Stimulated activated effector memory CD8-positive, alpha-beta T cell treated with anti-CD3 and anti-CD28 coated beads, Interleukin-12 subunit alpha, Interleukin-12 subunit beta, amount 100 ng/mL, for 72 hours (primary cell): ENCODE measurements around the gene TOR4A.
A peak's percentile ranks its signal among the peaks of the same experiment; 100 is the strongest.

ENCODE experiments used
- ATAC-seq: fragments of 150-1000 bp; cut with Tn5 transposase; 2 replicates; pipeline ENCODE4 v1.10.0; 2021
- DNase-seq, 2 donors: peaks; one replicate each; pipeline ENCODE4 v3.0.0; 2021 to 2022; ENCODE audit warnings: low spot score in 2 of 2
- H3K27ac Mint-ChIP-seq: one replicate; pipeline ENCODE4 v1.8.0; 2022; ENCODE audit warnings: mild to moderate bottlenecking, mixed read lengths
- H3K36me3 Mint-ChIP-seq: one replicate; pipeline ENCODE4 v1.8.0; 2022; ENCODE audit warnings: mild to moderate bottlenecking, mixed read lengths
- H3K4me1 Mint-ChIP-seq: one replicate; pipeline ENCODE4 v1.8.0; 2022; ENCODE audit warnings: mixed read lengths
- H3K4me3 Mint-ChIP-seq: one replicate; pipeline ENCODE4 v1.8.0; 2022; ENCODE audit warnings: mild to moderate bottlenecking, mixed read lengths
- H3K9me3 Mint-ChIP-seq: one replicate; pipeline ENCODE4 v1.8.0; 2022; ENCODE audit warnings: mixed read lengths

The TOR4A gene

GRCh38 chr9:137277329-137278041 lies at the start of gene TOR4A:
Gene TOR4A (plus strand): TSS chr9:137277726. CDS start chr9:137278690, 964 bp downstream.
- ATAC-seq: peak; percentile 74
- peak within 1 kb of the TSS; percentile 88 for H3K27ac Mint-ChIP-seq

GRCh38 chr9:137227853-137228505 lies 49.5 kb upstream of the TOR4A start:
- H3K9me3 Mint-ChIP-seq: no peaks in the 10 kb centered on the region
- DNase-seq: no peak
- H3K36me3 Mint-ChIP-seq: peaks cover 7% of the 10 kb centered on the region
- no peak overlapping the region for H3K4me3 Mint-ChIP-seq
- H3K27ac Mint-ChIP-seq: peak overlapping the region; percentile 27
- H3K4me1 Mint-ChIP-seq: peaks cover 9% of the 10 kb centered on the region
- no peak for ATAC-seq

More at GRCh38 chr9:137277329-137278041, at the start of gene TOR4A:
- Mint-ChIP-seq H3K9me3 (no peaks in the 10 kb centered on the region), H3K36me3 (peaks cover 13% of the 10 kb centered on the region), H3K4me1 (peaks cover 25% of the 10 kb centered on the region), H3K4me3 (peak within 1 kb of the TSS; percentile 83)
- DNase-seq: peak; percentile 36 to 73

- Mint-ChIP-seq H3K4me1 (peaks cover 6% of the 10 kb centered on the region), H3K4me3 (no peak overlapping the region), H3K27ac (no peak overlapping the region), H3K36me3 (peaks cover 2% of the 10 kb centered on the region), H3K9me3 (no peaks in the 10 kb centered on the region)
- DNase-seq (no peak), ATAC-seq (no peak)
Observed at GRCh38 chr9:137228506-137228967, 49.0 kb upstream of the TOR4A start.

DNA sequence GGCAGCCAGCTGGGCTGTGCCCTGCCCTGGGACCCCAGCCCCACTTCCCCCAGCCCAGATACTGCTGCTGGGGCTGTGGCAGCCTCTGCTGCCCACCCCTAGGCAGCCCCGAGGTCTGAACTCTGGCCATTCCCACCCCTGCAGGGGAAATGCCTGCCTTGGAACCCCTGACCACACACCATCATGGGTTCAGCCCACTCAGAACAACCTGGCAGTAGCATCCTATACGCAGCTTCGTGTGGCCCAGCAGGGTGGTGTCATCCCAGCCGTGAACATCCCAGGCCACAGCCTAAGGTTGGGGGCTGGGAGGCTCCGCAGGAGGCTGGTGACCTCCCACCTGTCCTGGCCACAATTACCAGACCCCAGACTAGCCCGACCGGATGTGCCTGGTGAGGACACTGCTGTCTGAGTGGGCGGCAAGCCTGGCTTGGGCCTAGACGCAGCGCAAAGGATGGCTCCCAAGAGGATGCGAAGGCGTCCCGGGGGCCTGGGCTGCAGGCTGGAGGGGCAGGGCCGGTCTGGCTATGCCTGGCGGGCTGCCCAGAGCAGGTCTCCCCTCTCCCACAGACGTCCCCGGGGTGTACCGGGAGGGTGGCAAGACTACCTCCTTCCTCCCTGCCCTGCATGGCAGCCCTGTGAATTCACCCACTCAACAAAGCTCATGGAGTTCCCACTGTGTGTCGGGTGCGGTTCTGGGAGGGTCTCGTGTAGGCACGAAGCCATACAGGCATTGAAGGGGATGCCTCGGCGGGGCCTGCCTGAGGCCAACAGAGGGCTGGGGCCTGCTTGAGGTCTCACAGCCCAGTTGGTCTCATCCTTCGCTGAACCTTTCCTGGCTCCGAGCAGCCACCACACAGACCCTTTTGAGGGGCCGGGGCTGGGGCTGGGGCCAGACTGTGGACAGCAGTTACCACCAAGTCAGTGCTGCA lies 48.3 kb upstream of the TOR4A start:
- H3K9me3 Mint-ChIP-seq: no peaks in the 10 kb centered on the region
- DNase-seq (no peak), ATAC-seq (no peak)
- H3K27ac Mint-ChIP-seq: no peak overlapping the region
- H3K36me3 Mint-ChIP-seq: no peaks in the 10 kb centered on the region
- peaks cover 6% of the 10 kb centered on the region for H3K4me1 Mint-ChIP-seq
- H3K4me3 Mint-ChIP-seq: no peak overlapping the region

GRCh38 chr9:137229903-137230704 lies 47.4 kb upstream of the TOR4A start:
- ATAC-seq (no peak), DNase-seq (no peak)
- Mint-ChIP-seq H3K4me3 (no peak overlapping the region), H3K36me3 (no peaks in the 10 kb centered on the region), H3K9me3 (no peaks in the 10 kb centered on the region), H3K27ac (no peak overlapping the region), H3K4me1 (peaks cover 6% of the 10 kb centered on the region)

DNA sequence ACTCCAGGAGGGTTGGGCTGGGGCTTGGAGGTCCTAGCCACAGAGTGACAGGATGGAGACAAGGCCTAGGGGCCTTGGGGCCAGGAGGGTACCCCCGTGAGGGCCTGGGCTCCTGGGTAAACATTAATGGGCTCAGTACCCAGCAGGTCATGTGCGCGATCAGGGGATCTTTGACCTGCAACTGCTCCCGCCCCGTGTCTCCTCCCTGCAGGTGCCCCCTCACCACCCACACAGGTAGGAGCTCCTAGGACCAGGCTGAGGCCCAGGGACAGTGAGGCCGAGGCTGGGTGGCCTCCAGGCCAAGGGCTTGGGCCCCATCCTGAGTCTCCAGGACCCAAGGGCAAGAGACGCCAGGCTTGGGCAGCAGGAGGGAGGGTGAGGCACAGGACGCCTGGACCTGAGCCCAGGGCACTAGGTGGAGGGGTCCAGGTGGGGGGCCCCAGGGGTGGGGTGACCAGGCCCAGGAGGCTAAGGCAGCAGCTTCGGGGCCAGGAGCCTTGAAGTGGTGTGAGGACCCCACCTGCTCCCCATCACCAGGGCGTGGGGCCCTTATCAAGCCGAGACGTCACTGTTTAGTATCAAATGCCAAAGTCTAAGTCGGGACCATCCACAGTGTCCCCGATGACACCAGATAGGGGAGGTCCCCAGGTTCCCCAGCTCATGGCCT lies 46.7 kb upstream of the TOR4A start, which contains the start of gene SLC34A3:
TSS of gene SLC34A3 (plus strand) at position 197 of the 667 bp plus-strand sequence. CDS start 802 bp downstream, outside the sequence.
- Mint-ChIP-seq H3K36me3 (no peaks in the 10 kb centered on the region), H3K9me3 (no peaks in the 10 kb centered on the region), H3K27ac (no peak within 1 kb of the TSS), H3K4me3 (no peak within 1 kb of the TSS), H3K4me1 (peaks cover 6% of the 10 kb centered on the region)
- no peak for DNase-seq
- no peak for ATAC-seq

DNA sequence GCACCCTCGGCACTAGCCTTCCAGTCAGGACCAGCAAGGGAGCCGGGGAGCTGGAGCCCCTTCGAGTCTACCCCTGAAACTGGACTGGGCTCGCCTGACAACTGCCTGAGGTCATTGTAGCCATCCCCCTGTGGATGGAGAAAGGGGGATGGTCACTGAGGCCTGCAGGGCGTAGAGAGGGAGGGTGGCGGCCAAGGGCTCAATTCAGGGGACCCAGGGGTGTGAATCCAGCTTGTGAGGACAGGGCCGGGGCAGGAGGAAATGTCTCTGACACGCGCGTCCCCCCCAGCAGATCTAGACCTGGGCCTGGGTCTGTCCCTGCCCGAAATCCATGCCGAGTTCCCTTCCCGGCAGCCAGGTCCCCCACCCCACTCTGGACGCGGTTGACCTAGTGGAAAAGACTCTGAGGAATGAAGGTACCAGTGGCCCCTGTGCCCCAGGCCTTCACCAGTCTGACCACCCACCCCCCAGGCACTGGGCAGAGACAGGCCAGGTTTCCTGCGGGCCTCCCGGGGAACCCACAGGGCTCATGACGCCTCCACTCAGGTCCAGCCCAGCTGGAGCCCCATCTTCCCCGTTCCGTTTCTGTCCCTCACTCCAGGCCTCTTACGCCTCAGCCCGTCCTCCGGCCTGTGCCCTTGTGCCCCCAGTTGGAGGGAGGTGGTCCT lies 46.0 kb upstream of the TOR4A start:
- no peak for DNase-seq
- Mint-ChIP-seq H3K36me3 (no peaks in the 10 kb centered on the region), H3K4me1 (peaks cover 6% of the 10 kb centered on the region), H3K27ac (no peak overlapping the region), H3K4me3 (no peak overlapping the region), H3K9me3 (no peaks in the 10 kb centered on the region)
- ATAC-seq: no peak

DNA sequence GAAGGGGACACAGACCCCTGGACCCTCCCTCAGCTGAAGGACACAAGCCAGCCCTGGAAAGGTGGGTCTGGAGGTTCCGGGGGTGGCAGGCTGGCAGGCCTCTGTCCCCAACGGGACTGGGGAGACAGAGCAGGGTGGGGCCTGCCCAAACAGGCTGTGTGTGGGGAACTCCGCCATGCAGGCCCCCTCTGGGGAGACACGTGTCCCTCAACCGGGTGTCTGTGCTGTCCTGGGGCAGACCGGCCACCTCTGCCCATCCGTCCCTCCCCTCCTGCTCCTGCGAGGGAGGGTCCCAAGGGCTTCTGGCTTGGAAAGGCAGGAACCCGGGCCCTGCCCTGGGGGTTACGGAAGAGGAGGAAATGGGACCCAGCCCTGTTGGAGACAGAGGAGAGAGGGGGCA lies 45.4 kb upstream of the TOR4A start:
- Mint-ChIP-seq H3K9me3 (no peaks in the 10 kb centered on the region), H3K36me3 (no peaks in the 10 kb centered on the region), H3K27ac (no peak overlapping the region), H3K4me1 (peaks cover 6% of the 10 kb centered on the region), H3K4me3 (no peak overlapping the region)
- DNase-seq: no peak
- ATAC-seq: no peak

DNA sequence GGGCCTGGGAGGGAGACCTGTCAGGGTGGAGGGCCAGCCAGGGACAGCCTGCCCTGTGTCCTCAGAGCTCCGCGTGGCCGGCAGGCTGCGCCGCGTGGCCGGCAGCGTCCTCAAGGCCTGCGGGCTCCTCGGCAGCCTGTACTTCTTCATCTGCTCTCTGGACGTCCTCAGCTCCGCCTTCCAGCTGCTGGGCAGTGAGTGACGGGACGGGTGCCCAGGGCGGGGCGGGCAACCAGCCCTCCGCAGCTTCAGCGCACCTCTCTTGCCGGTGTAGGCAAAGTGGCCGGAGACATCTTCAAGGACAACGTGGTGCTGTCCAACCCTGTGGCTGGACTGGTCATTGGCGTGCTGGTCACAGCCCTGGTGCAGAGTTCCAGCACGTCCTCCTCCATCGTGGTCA lies 45.0 kb upstream of the TOR4A start:
- DNase-seq (no peak), ATAC-seq (no peak)
- Mint-ChIP-seq H3K4me3 (no peak overlapping the region), H3K9me3 (no peaks in the 10 kb centered on the region), H3K4me1 (peaks cover 4% of the 10 kb centered on the region), H3K27ac (no peak overlapping the region), H3K36me3 (no peaks in the 10 kb centered on the region)

- Mint-ChIP-seq H3K4me1 (peaks cover 4% of the 10 kb centered on the region), H3K4me3 (no peak overlapping the region), H3K9me3 (no peaks in the 10 kb centered on the region), H3K36me3 (no peaks in the 10 kb centered on the region), H3K27ac (no peak overlapping the region)
- no peak for ATAC-seq
- no peak for DNase-seq
Observed at GRCh38 chr9:137233143-137233980, 44.2 kb upstream of the TOR4A start.

GRCh38 chr9:137234055-137234697 lies 43.4 kb upstream of the TOR4A start:
- no peak for ATAC-seq
- Mint-ChIP-seq H3K27ac (no peak overlapping the region), H3K4me1 (peaks cover 11% of the 10 kb centered on the region), H3K4me3 (no peak overlapping the region), H3K9me3 (no peaks in the 10 kb centered on the region), H3K36me3 (peaks cover 5% of the 10 kb centered on the region)
- no peak for DNase-seq

- peaks cover 7% of the 10 kb centered on the region for H3K36me3 Mint-ChIP-seq
- DNase-seq (no peak), ATAC-seq (no peak)
- no peaks in the 10 kb centered on the region for H3K9me3 Mint-ChIP-seq
- peaks cover 12% of the 10 kb centered on the region for H3K4me1 Mint-ChIP-seq
- no peak overlapping the region for H3K4me3 Mint-ChIP-seq
- H3K27ac Mint-ChIP-seq: no peak overlapping the region
Observed at GRCh38 chr9:137234758-137235423, 42.6 kb upstream of the TOR4A start.
